GM18520 (cell line): ENCODE measurements around the gene MAGI1.

Source experiments
- ATAC-seq: cut with Tn5 transposase; IDR thresholded peaks from one replicate; pipeline ENCODE4 v1.9.1; 2021; ENCODE audit not compliant: unreplicated experiment

MAGI1 gene

GRCh38 chr3:65445573-65446169 lies 593.0 kb downstream of the MAGI1 start:
- ATAC-seq: no peak

- ATAC-seq: no peak
Observed at GRCh38 chr3:65444447-65444815, 594.3 kb downstream of the MAGI1 start.

GRCh38 chr3:65443739-65444446 lies 594.8 kb downstream of the MAGI1 start:
- no peak for ATAC-seq

- ATAC-seq: no peak
Observed at GRCh38 chr3:65439641-65440284, 599.0 kb downstream of the MAGI1 start.

- no peak for ATAC-seq
Observed at GRCh38 chr3:65438612-65439011, 600.1 kb downstream of the MAGI1 start.

GRCh38 chr3:65438096-65438495 lies 600.6 kb downstream of the MAGI1 start:
- no peak for ATAC-seq

GRCh38 chr3:65436580-65436979 lies 602.1 kb downstream of the MAGI1 start:
- ATAC-seq: no peak

GRCh38 chr3:65433480-65433879 lies 605.2 kb downstream of the MAGI1 start:
- peak; percentile 42 for ATAC-seq

- ATAC-seq: no peak
Observed at GRCh38 chr3:65432388-65433003, 606.2 kb downstream of the MAGI1 start.

GRCh38 chr3:65425880-65426279 lies 612.8 kb downstream of the MAGI1 start:
- no peak for ATAC-seq

GRCh38 chr3:65422154-65422553 lies 616.6 kb downstream of the MAGI1 start:
- ATAC-seq: no peak

- no peak for ATAC-seq
Observed at GRCh38 chr3:65419233-65419632, 619.5 kb downstream of the MAGI1 start.

- ATAC-seq: no peak
Observed at GRCh38 chr3:65413891-65414290, 624.8 kb downstream of the MAGI1 start.

- ATAC-seq: no peak
Observed at GRCh38 chr3:65412588-65412987, 626.1 kb downstream of the MAGI1 start.

GRCh38 chr3:65411367-65411766 lies 627.4 kb downstream of the MAGI1 start:
- no peak for ATAC-seq

GRCh38 chr3:65409176-65409569 lies 629.5 kb downstream of the MAGI1 start:
- ATAC-seq: no peak

- no peak for ATAC-seq
Observed at GRCh38 chr3:65408531-65409175, 630.1 kb downstream of the MAGI1 start.

GRCh38 chr3:65406470-65406869 lies 632.2 kb downstream of the MAGI1 start:
- no peak for ATAC-seq

GRCh38 chr3:65402597-65402996 lies 636.1 kb downstream of the MAGI1 start:
- no peak for ATAC-seq

GRCh38 chr3:65401359-65402305 lies 637.1 kb downstream of the MAGI1 start:
- ATAC-seq: no peak
